GM20000 (cell line): ENCODE measurements around the gene MVB12B.
"Not testable (repeated sequence)": the region's sequence is repeated elsewhere in the genome, so short reads cannot be mapped to it uniquely, and the experiment has no call there.

ENCODE experiments used
- DNase-seq: peaks from one replicate; pipeline ENCODE4 v3.0.0; 2012; ENCODE audit warnings: low spot score
- TF ChIP-seq, protein P1 (sequence below): IDR thresholded peaks from 2 replicates; pipeline ENCODE4 v1.5.1; 2012; ENCODE audit warnings: mild to moderate bottlenecking, control low read depth; ENCODE audit errors: extremely low read depth, missing control alignments

The MVB12B gene

GRCh38 chr9:126472198-126472947 is 145.7 kb downstream of the MVB12B start:
- TF ChIP-seq, protein P1, sequence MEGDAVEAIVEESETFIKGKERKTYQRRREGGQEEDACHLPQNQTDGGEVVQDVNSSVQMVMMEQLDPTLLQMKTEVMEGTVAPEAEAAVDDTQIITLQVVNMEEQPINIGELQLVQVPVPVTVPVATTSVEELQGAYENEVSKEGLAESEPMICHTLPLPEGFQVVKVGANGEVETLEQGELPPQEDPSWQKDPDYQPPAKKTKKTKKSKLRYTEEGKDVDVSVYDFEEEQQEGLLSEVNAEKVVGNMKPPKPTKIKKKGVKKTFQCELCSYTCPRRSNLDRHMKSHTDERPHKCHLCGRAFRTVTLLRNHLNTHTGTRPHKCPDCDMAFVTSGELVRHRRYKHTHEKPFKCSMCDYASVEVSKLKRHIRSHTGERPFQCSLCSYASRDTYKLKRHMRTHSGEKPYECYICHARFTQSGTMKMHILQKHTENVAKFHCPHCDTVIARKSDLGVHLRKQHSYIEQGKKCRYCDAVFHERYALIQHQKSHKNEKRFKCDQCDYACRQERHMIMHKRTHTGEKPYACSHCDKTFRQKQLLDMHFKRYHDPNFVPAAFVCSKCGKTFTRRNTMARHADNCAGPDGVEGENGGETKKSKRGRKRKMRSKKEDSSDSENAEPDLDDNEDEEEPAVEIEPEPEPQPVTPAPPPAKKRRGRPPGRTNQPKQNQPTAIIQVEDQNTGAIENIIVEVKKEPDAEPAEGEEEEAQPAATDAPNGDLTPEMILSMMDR, result no peak
- DNase-seq, result no peak

DNA sequence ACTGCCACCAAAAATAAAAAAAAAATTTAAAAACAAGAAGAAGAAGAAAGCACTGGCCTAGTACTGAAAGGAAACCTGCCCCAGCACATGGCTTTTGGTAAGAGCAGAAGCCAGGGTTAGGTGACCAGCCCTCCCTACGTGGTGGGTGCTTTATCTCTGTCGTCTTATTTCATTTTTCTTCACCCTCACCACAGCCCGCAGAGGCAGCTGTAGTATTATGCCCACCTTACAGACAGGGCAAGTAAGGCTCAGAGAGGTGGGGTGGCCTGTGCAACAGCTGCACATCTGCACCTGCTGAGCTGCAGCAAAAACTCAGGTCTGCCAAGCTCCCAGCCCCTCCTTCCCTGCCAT is 146.3 kb downstream of the MVB12B start:
- no peak for DNase-seq
- TF ChIP-seq, protein P1, result no peak

- TF ChIP-seq, protein P1, result no peak
- no peak for DNase-seq
Observed at GRCh38 chr9:126474206-126474765, 147.7 kb downstream of the MVB12B start.

GRCh38 chr9:126474786-126475485 is 148.3 kb downstream of the MVB12B start:
- DNase-seq, result no peak
- TF ChIP-seq, protein P1, result no peak

- TF ChIP-seq, protein P1, result no peak
- DNase-seq, result no peak
Observed at GRCh38 chr9:126475933-126476555, 149.4 kb downstream of the MVB12B start.

DNA sequence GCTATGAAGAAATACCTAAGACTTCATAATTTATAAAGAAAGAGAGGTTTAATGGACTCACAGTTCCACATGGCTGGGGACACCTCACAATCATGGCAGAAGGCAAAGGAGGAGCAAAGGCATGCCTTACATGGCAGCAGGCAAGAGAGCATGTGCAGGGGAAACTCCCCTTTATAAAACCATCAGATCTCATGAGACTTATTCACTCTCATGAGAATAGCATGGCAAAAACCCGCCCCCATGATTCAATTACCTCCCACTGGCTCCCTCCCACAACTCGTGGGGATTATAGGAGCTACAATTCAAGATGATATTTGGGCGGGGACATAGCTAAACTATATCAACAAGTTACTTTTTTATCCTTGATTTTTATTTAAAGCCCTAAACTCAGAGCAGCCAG is 150.8 kb downstream of the MVB12B start:
- not testable (repeated sequence) for DNase-seq

GRCh38 chr9:126478216-126478981 is 151.8 kb downstream of the MVB12B start:
- TF ChIP-seq, protein P1, result no peak
- DNase-seq, result no peak
